ACC112 (cell line): ENCODE measurements around the gene MYO7A.

Experiments
- H2AFZ ChIP-seq: fragments of 200-600 bp; sonication (generic); one replicate; pipeline ENCODE4 v1.6.0; 2017; ENCODE audit warnings: antibody characterized with exemption, low read length; ENCODE audit not compliant: unreplicated experiment
- H3K27ac ChIP-seq: fragments of 200-600 bp; sonication (generic); 2 replicates; pipeline ENCODE4 v1.5.1; 2014; ENCODE audit warnings: low read depth, mild to moderate bottlenecking, antibody characterized with exemption, low read length, moderate library complexity
- H3K27me3 ChIP-seq: fragments of 200-600 bp; sonication (generic); 2 replicates; pipeline ENCODE4 v1.6.1; 2014; ENCODE audit warnings: mild to moderate bottlenecking, antibody characterized with exemption, low read length, moderate library complexity, mixed read lengths; ENCODE audit not compliant: insufficient read depth
- H3K36me3 ChIP-seq: fragments of 200-600 bp; sonication (generic); 2 replicates; pipeline ENCODE4 v1.6.1; 2016; ENCODE audit warnings: mild to moderate bottlenecking, antibody characterized with exemption, low read length, moderate library complexity, mixed read lengths; ENCODE audit not compliant: insufficient read depth
- H3K4me1 ChIP-seq: fragments of 200-600 bp; sonication (generic); one replicate; pipeline ENCODE4 v1.6.1; 2016; ENCODE audit warnings: low read length, mixed read lengths; ENCODE audit not compliant: insufficient read depth, unreplicated experiment, control insufficient read depth
- H3K4me3 ChIP-seq: fragments of 200-600 bp; sonication (generic); 2 replicates; pipeline ENCODE4 v1.5.1; 2014; ENCODE audit warnings: mild to moderate bottlenecking, low read depth, low read length
- H3K79me2 ChIP-seq: fragments of 200-600 bp; sonication (generic); one replicate; pipeline ENCODE4 v1.6.0; 2016; ENCODE audit warnings: low read length; ENCODE audit not compliant: control insufficient read depth, unreplicated experiment, insufficient read depth

Gene MYO7A

GRCh38 chr11:77156396-77157195 lies 28.6 kb downstream of the MYO7A start:
- Histone ChIP-seq H3K4me1 (no peaks in the 10 kb centered on the region), H3K27me3 (0 out of 2 replicates have a peak, but pooled peaks cover 4% of the 10 kb centered on the region), H3K79me2 (no peaks in the 10 kb centered on the region), H3K27ac (no peak overlapping the region), H3K36me3 (no peaks in the 10 kb centered on the region), H3K4me3 (no peak overlapping the region), H2AFZ (no peak overlapping the region)

GRCh38 chr11:77158041-77158695 lies 30.1 kb downstream of the MYO7A start:
- Histone ChIP-seq H3K27me3 (peaks cover 10% of the 10 kb centered on the region), H3K4me1 (no peaks in the 10 kb centered on the region), H3K36me3 (no peaks in the 10 kb centered on the region), H3K79me2 (no peaks in the 10 kb centered on the region), H2AFZ (no peak overlapping the region), H3K27ac (no peak overlapping the region), H3K4me3 (no peak overlapping the region)

- H3K36me3 ChIP-seq = no peaks in the 10 kb centered on the region
- H3K4me1 ChIP-seq = no peaks in the 10 kb centered on the region
- peaks cover 11% of the 10 kb centered on the region for H3K27me3 ChIP-seq
- no peak overlapping the region for H3K27ac ChIP-seq
- H3K4me3 ChIP-seq = no peak overlapping the region
- H3K79me2 ChIP-seq = no peaks in the 10 kb centered on the region
- no peak overlapping the region for H2AFZ ChIP-seq
These were observed 31.3 kb downstream of the MYO7A start for GRCh38 chr11:77159219-77159936.

GRCh38 chr11:77159937-77160495 lies 32.0 kb downstream of the MYO7A start:
- no peak overlapping the region for H3K27ac ChIP-seq
- peaks cover 11% of the 10 kb centered on the region for H3K27me3 ChIP-seq
- no peaks in the 10 kb centered on the region for H3K36me3 ChIP-seq
- H3K79me2 ChIP-seq = no peaks in the 10 kb centered on the region
- H2AFZ ChIP-seq = no peak overlapping the region
- H3K4me1 ChIP-seq = no peaks in the 10 kb centered on the region
- no peak overlapping the region for H3K4me3 ChIP-seq

GRCh38 chr11:77163271-77163670 lies 35.2 kb downstream of the MYO7A start:
- H3K27ac ChIP-seq = no peak overlapping the region

GRCh38 chr11:77165066-77165465 lies 37.0 kb downstream of the MYO7A start:
- H3K36me3 ChIP-seq = no peaks in the 10 kb centered on the region
- no peak overlapping the region for H3K4me3 ChIP-seq
- no peaks in the 10 kb centered on the region for H3K4me1 ChIP-seq
- H3K27me3 ChIP-seq = peaks cover 8% of the 10 kb centered on the region
- no peaks in the 10 kb centered on the region for H3K79me2 ChIP-seq
- no peak overlapping the region for H2AFZ ChIP-seq
- H3K27ac ChIP-seq = no peak overlapping the region

More at GRCh38 chr11:77163271-77163670, 35.2 kb downstream of the MYO7A start:
- Histone ChIP-seq H2AFZ (no peak overlapping the region), H3K36me3 (no peaks in the 10 kb centered on the region), H3K4me1 (no peaks in the 10 kb centered on the region), H3K4me3 (no peak overlapping the region), H3K27me3 (peaks cover 11% of the 10 kb centered on the region), H3K79me2 (no peaks in the 10 kb centered on the region)

GRCh38 chr11:77166021-77166420 lies 38.0 kb downstream of the MYO7A start:
- Histone ChIP-seq H3K4me1 (no peaks in the 10 kb centered on the region), H2AFZ (no peak overlapping the region), H3K27me3 (peaks cover 8% of the 10 kb centered on the region), H3K4me3 (no peak overlapping the region), H3K27ac (no peak overlapping the region), H3K79me2 (no peaks in the 10 kb centered on the region), H3K36me3 (no peaks in the 10 kb centered on the region)

- Histone ChIP-seq H3K79me2 (no peaks in the 10 kb centered on the region), H3K36me3 (no peaks in the 10 kb centered on the region), H2AFZ (no peak overlapping the region), H3K27me3 (peaks cover 4% of the 10 kb centered on the region), H3K4me1 (no peaks in the 10 kb centered on the region), H3K4me3 (no peak overlapping the region), H3K27ac (no peak overlapping the region)
These were observed 39.1 kb downstream of the MYO7A start for GRCh38 chr11:77167111-77167626.

GRCh38 chr11:77167791-77168190 lies 39.7 kb downstream of the MYO7A start:
- H3K4me3 ChIP-seq = no peak overlapping the region
- no peak overlapping the region for H3K27ac ChIP-seq
- no peaks in the 10 kb centered on the region for H3K36me3 ChIP-seq
- H3K79me2 ChIP-seq = no peaks in the 10 kb centered on the region
- H2AFZ ChIP-seq = no peak overlapping the region
- H3K4me1 ChIP-seq = no peaks in the 10 kb centered on the region
- H3K27me3 ChIP-seq = peaks cover 3% of the 10 kb centered on the region; the same call in 1 of the 2 replicates

- H3K4me1 ChIP-seq = no peaks in the 10 kb centered on the region
- no peak overlapping the region for H3K4me3 ChIP-seq
- no peaks in the 10 kb centered on the region for H3K79me2 ChIP-seq
- H3K27ac ChIP-seq = no peak overlapping the region
- no peak overlapping the region for H2AFZ ChIP-seq
- no peaks in the 10 kb centered on the region for H3K36me3 ChIP-seq
- no peaks in the 10 kb centered on the region; the same call in 1 of the 2 replicates for H3K27me3 ChIP-seq
These were observed 42.1 kb downstream of the MYO7A start for GRCh38 chr11:77170107-77170506.
